ENCODE results near the gene PHTF1.

DNA sequence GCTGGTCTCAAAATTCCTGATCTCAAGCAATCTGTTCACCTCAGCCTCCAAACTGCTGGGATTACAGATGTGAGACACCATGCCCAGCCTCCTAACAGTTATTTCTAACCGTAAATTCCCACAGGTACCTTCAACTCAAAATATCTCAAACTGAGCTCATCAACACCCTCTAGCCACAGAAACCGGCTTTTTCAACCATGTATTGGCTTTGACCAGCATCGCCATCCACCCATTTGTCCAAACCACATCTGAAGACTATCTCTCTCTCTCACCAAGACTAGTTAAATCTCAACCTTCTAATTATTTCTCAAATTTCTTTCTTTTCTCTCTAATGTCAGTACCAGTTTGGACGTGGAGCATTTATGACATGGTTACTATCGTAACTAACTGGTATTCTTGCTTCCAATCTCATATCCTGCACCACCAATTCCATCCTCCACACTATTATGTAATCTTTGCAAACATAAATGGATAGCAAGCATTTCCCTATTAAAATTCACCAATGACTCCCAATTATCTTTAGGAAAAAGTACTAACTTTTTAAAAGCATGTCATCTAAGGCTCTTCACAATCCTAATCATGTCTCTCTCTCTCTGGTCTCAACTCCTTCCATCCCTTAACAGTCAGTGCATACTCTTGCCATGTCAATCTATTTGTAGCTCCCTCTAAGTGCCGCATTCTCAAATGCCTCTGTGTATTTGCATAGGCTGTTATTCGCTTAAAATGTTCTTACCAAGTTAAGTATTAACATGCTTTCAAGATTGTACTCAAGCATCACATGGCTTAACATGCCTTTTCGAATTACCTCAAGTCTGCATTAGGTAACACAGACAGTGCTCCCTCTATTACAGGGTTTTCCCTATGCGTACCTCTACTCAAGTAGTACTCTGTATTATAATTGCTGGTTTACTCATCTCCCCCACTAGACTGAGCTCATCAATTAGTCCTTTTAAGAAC is 34.9 kb upstream of the PHTF1 start:
- TF ChIP-seq POLR2A (IDR thresholded peaks at IDR 0.05) (no peak), EP300 (IDR thresholded peaks at IDR 0.05) (no peak), POLR2AphosphoS5 (IDR thresholded peaks at IDR 0.05) (no peak)
- TF ChIP-seq, protein P1, sequence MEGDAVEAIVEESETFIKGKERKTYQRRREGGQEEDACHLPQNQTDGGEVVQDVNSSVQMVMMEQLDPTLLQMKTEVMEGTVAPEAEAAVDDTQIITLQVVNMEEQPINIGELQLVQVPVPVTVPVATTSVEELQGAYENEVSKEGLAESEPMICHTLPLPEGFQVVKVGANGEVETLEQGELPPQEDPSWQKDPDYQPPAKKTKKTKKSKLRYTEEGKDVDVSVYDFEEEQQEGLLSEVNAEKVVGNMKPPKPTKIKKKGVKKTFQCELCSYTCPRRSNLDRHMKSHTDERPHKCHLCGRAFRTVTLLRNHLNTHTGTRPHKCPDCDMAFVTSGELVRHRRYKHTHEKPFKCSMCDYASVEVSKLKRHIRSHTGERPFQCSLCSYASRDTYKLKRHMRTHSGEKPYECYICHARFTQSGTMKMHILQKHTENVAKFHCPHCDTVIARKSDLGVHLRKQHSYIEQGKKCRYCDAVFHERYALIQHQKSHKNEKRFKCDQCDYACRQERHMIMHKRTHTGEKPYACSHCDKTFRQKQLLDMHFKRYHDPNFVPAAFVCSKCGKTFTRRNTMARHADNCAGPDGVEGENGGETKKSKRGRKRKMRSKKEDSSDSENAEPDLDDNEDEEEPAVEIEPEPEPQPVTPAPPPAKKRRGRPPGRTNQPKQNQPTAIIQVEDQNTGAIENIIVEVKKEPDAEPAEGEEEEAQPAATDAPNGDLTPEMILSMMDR (IDR thresholded peaks at IDR 0.05): no peak

Measured in gastroesophageal sphincter (tissue), 3 donors.